ENCODE results near the gene HMGCR. TPM values are rescaled to one million over a fixed set of nuclear protein-coding genes. Genes with fewer than 3 reads are reported as not detected.
A peak's percentile ranks its signal among the peaks of the same experiment; 100 is the strongest.

The HMGCR gene
- total and polyA plus RNA-seq, 2 of the 8 experiments (the other 6 are each of a cell fraction or from before 2014, with no cell fraction given), result 45.8 to 199 TPM

- Histone ChIP-seq H2AFZ (ENCODE audit: low read length) (no peak overlapping the region), H2BK5ac (ENCODE audit: low read depth, low read length) (no peak overlapping the region)
- POLR2A ChIA-PET (ENCODE audit: partially characterized antibody), result no interaction called here
These were observed 1.5 kb upstream of the HMGCR start for GRCh38 chr5:75335486-75335885.

More at GRCh38 chr5:75335486-75335885, 1.5 kb upstream of the HMGCR start:
- Histone ChIP-seq H3K4me1 (replicated peaks in 1 of 4; ENCODE audit: control insufficient read depth in 3 of 4, insufficient read depth in 4 of 4, low read length in 3 of 4) (peaks cover 0 to 3% (median 2%) of the 10 kb centered on the region in 4 experiments; a peak in 3 of 7 replicates), H3K36me3 (ENCODE audit: control insufficient read depth in 2 of 4, insufficient read depth in 4 of 4, low read length in 3 of 4) (peaks cover 0 to 7% (median under 1%) of the 10 kb centered on the region in 4 experiments; a peak in 2 of 8 replicates), H2AK5ac (ENCODE audit: low read depth, low read length) (no peak overlapping the region), H2BK120ac (replicated peaks; ENCODE audit: low read depth, low read length) (peak overlapping the region; percentile 1), H4K20me1 (replicated peaks in 1 of 2; ENCODE audit: control insufficient read depth in 1 of 2, insufficient read depth in 2 of 2, low read length in 2 of 2) (peaks cover 11% of the 10 kb centered on the region in 2 experiments), H3K9me3 (ENCODE audit: insufficient read depth in 2 of 2, low read depth in 1 of 2, low read length in 1 of 2) (no peaks in the 10 kb centered on the region; a peak in 1 of 4 replicates), H4K91ac (replicated peaks; ENCODE audit: insufficient read length, low read length) (no peak overlapping the region), H4K5ac (ENCODE audit: insufficient read length, low read depth, low read length) (no peak overlapping the region), H3K56ac (replicated peaks; ENCODE audit: insufficient read length, low read depth, low read length) (no peak overlapping the region), H2BK15ac (ENCODE audit: low read length) (no peak overlapping the region), H3K4me2 (ENCODE audit: insufficient read depth in 1 of 2, low read depth in 2 of 2, low read length in 2 of 2) (peak overlapping the region in 1 of 2 experiments; percentile 98; a peak in 1 of 4 replicates), H3K23ac (ENCODE audit: insufficient read length) (no peak overlapping the region), H3K79me1 (ENCODE audit: low read depth, low read length) (no peaks in the 10 kb centered on the region), H3K4ac (replicated peaks; ENCODE audit: insufficient read length, low read depth, low read length) (no peak overlapping the region), H3K14ac (ENCODE audit: insufficient read length) (no peak overlapping the region), H3K27ac (ENCODE audit: low read depth, low read length) (no peak overlapping the region), H3K9ac (replicated peaks in 1 of 4; ENCODE audit: extremely low read depth in 1 of 4, low read depth in 3 of 4, low read length in 3 of 4) (no peak overlapping the region), H3K79me2 (ENCODE audit: control insufficient read depth in 1 of 2, insufficient read depth in 2 of 2, low read length in 2 of 2) (peaks cover 25 to 33% of the 10 kb centered on the region in 2 experiments), H3K23me2 (ENCODE audit: low read depth, low read length) (peaks cover 4% of the 10 kb centered on the region), H4K8ac (ENCODE audit: extremely low read depth, insufficient read depth, low read length) (no peak overlapping the region), H3K27me3 (replicated peaks in 1 of 4; ENCODE audit: control insufficient read depth in 3 of 4, extremely low read depth in 1 of 4, insufficient read depth in 3 of 4, low read length in 3 of 4) (no peaks in the 10 kb centered on the region), H2BK20ac (ENCODE audit: low read length) (no peak overlapping the region), H2BK12ac (ENCODE audit: low read depth, low read length) (no peak overlapping the region), H3K4me3 (ENCODE audit: extremely low read depth in 1 of 4, insufficient read depth in 2 of 4, low read depth in 3 of 4, low read length in 4 of 4) (0 out of 8 replicates have a peak overlapping the region, but pooled peaks of 1 of the 4 experiments have one; percentile 84), H3K18ac (ENCODE audit: extremely low read depth, low read length) (no peak overlapping the region)
- WGBS, 2 experiments (ENCODE audit: extremely low coverage in 1 of 2, insufficient coverage in 1 of 2, insufficient read length in 1 of 2, insufficient replicate concordance in 2 of 2, low coverage in 1 of 2, low lambda C conversion rate in 2 of 2, missing lambda C conversion rate in 1 of 2), result 86% methylated on average over 2 of the region's 2 CpGs; no CpG with 5 or more reads in 1 of the 2 experiments
- TF ChIP-seq CEBPB (IDR thresholded peaks at IDR 0.05; ENCODE audit: low read depth, low read length) (no peak), SAP30 (IDR thresholded peaks at IDR 0.05; ENCODE audit: insufficient read depth, insufficient replicate concordance, low read length) (no peak), ZNF274 (IDR thresholded peaks at IDR 0.05; ENCODE audit: borderline replicate concordance, extremely low read depth, low read length) (no peak), KDM4A (IDR thresholded peaks at IDR 0.05; ENCODE audit: low read depth, low read length, severe bottlenecking) (no peak), EGR1 (IDR thresholded peaks at IDR 0.05; ENCODE audit: borderline replicate concordance, low read depth, low read length) (no peak)
- DNase-seq (ENCODE audit: low read depth in 1 of 2, low spot score in 2 of 2), result no peak
- CTCF ChIA-PET (ENCODE audit: partially characterized antibody), result no interaction called here
- no peak for FAIRE-seq
